IMR-90 (cell line): ENCODE measurements around the gene NFKBIE. TPM values are rescaled to one million over a fixed set of nuclear protein-coding genes. Genes with fewer than 3 reads are reported as not detected.

Experiments used
- ATAC-seq: fragments of 200-7000 bp; cut with Tn5 transposase; 2 replicates; pipeline ENCODE4 v1.9.1; 2020; ENCODE audit warnings: low read depth, mild to moderate bottlenecking, moderate library complexity
- BruUV-seq: library from RNA; stranded (reverse); fragments of 400-500 nt; replicated peaks from 2 replicates; lab custom pipeline; 2021; lab: Mats Ljungman, UMichigan
- CTCF ChIA-PET: fragments of 300-600 bp; formaldehyde crosslinking; extraction: SDS; loops from one replicate; lab custom pipeline; 2021; ENCODE audit warnings: antibody characterized with exemption; lab: Yijun Ruan, JAX
- POLR2A ChIA-PET: fragments of 300-600 bp; sonication (Branson Sonifier 250); formaldehyde crosslinking; loops from one replicate; lab custom pipeline; 2022; ENCODE audit warnings: antibody characterized with exemption; ENCODE audit not compliant: unreplicated experiment; lab: Charles Lee
- DNase-seq: peaks from one replicate; pipeline ENCODE4 v3.0.0; 2013
- H2AFZ ChIP-seq: replicated peaks from 2 replicates; pipeline ENCODE3; 2013; ENCODE audit warnings: low read length, mild to moderate bottlenecking; ENCODE audit not compliant: poor library complexity
- H2AK5ac ChIP-seq: 2 replicates; pipeline ENCODE4 v1.6.1; 2013; ENCODE audit warnings: low read depth, low read length, inconsistent platforms
- H2AK9ac ChIP-seq: replicated peaks from 2 replicates; pipeline ENCODE3; 2013; ENCODE audit warnings: mild to moderate bottlenecking, low read depth, low read length, moderate library complexity; ENCODE audit not compliant: poor library complexity
- H2BK120ac ChIP-seq: 2 replicates; pipeline ENCODE4 v1.6.1; 2013; ENCODE audit warnings: low read depth, low read length, inconsistent platforms
- H2BK15ac ChIP-seq: 3 replicates; pipeline ENCODE4 v1.6.1; 2013; ENCODE audit warnings: low read depth, low read length, inconsistent platforms
- H2BK20ac ChIP-seq: 2 replicates; pipeline ENCODE4 v1.6.1; 2013; ENCODE audit warnings: low read depth, mild to moderate bottlenecking, inconsistent platforms, low read length, moderate library complexity
- H2BK5ac ChIP-seq: 2 replicates; pipeline ENCODE4 v1.6.1; 2013; ENCODE audit warnings: mild to moderate bottlenecking, low read depth, low read length, inconsistent platforms; ENCODE audit not compliant: poor library complexity, severe bottlenecking
- H3K14ac ChIP-seq: replicated peaks from 2 replicates; pipeline ENCODE4 v1.6.1; 2013; ENCODE audit warnings: low read depth, low read length, inconsistent platforms
- H3K18ac ChIP-seq: 2 replicates; pipeline ENCODE4 v1.6.1; 2013; ENCODE audit warnings: low read depth, low read length, control low read depth
- H3K23ac ChIP-seq: 2 replicates; pipeline ENCODE4 v1.6.1; 2013; ENCODE audit warnings: low read depth, low read length, inconsistent platforms
- H3K27ac ChIP-seq: 2 replicates; pipeline ENCODE4 v1.5.1; 2013; ENCODE audit warnings: mild to moderate bottlenecking, control low read depth, low read length; ENCODE audit not compliant: insufficient read depth
- H3K27me3 ChIP-seq: 2 replicates; pipeline ENCODE4 v1.6.1; 2013; ENCODE audit warnings: low read length; ENCODE audit not compliant: control insufficient read depth, insufficient read depth
- H3K36me3 ChIP-seq: 2 replicates; pipeline ENCODE4 v1.6.1; 2013; ENCODE audit warnings: low read length, mixed read lengths; ENCODE audit not compliant: control insufficient read depth, insufficient read depth
- H3K4ac ChIP-seq: 2 replicates; pipeline ENCODE4 v1.6.1; 2013; ENCODE audit warnings: low read depth, low read length, inconsistent platforms
- H3K4me1 ChIP-seq: 2 replicates; pipeline ENCODE4 v1.6.1; 2013; ENCODE audit warnings: low read length, mixed read lengths; ENCODE audit not compliant: control insufficient read depth, insufficient read depth
- H3K4me2 ChIP-seq: 2 replicates; pipeline ENCODE4 v1.6.1; 2013; ENCODE audit warnings: low read depth, mild to moderate bottlenecking, control low read depth, low read length, moderate library complexity
- H3K4me3 ChIP-seq: 2 replicates; pipeline ENCODE4 v1.5.1; 2013; ENCODE audit warnings: low read depth, mild to moderate bottlenecking, control low read depth, low read length, moderate library complexity; ENCODE audit not compliant: insufficient read depth
- H3K56ac ChIP-seq: 2 replicates; pipeline ENCODE4 v1.6.1; 2013; ENCODE audit warnings: low read length, inconsistent platforms; ENCODE audit not compliant: insufficient read depth; ENCODE audit errors: extremely low read depth
- H3K79me1 ChIP-seq, 2 experiments: 2 replicates each; pipeline ENCODE4 v1.6.1; 2013; ENCODE audit warnings: low read length in 2 of 2, inconsistent platforms in 1 of 2, low read depth in 1 of 2
- H3K9ac ChIP-seq: 2 replicates; pipeline ENCODE4 v1.6.1; 2013; ENCODE audit warnings: low read depth, low read length, control low read depth
- H3K9me1 ChIP-seq: 2 replicates; pipeline ENCODE4 v1.6.1; 2013; ENCODE audit warnings: low read length, inconsistent platforms; ENCODE audit not compliant: insufficient read depth
- H3K9me3 ChIP-seq: 2 replicates; pipeline ENCODE4 v1.6.1; 2013; ENCODE audit warnings: low read length; ENCODE audit not compliant: control insufficient read depth, insufficient read depth
- H4K20me1 ChIP-seq: 2 replicates; pipeline ENCODE4 v1.6.1; 2013; ENCODE audit warnings: low read length, inconsistent platforms; ENCODE audit not compliant: insufficient read depth
- H4K5ac ChIP-seq: 2 replicates; pipeline ENCODE4 v1.6.1; 2013; ENCODE audit warnings: mild to moderate bottlenecking, low read depth, low read length, control low read depth
- H4K8ac ChIP-seq, 2 experiments: 2 replicates each; pipeline ENCODE4 v1.6.1; 2013; ENCODE audit warnings: low read depth in 2 of 2, low read length in 2 of 2, control low read depth in 1 of 2, inconsistent platforms in 1 of 2
- H4K91ac ChIP-seq: 2 replicates; pipeline ENCODE4 v1.6.1; 2013; ENCODE audit warnings: low read depth, low read length, inconsistent platforms; ENCODE audit not compliant: insufficient read depth
- BHLHE40 ChIP-seq: fragments of 150-350 bp; IDR thresholded peaks from 2 replicates; pipeline ENCODE4 v1.6.1; 2016; ENCODE audit warnings: mild to moderate bottlenecking, low read depth, low read length
- CEBPB ChIP-seq: IDR thresholded peaks from 2 replicates; pipeline ENCODE4 v1.6.1; 2012; ENCODE audit warnings: low read depth, low read length, improper control_type of control experiment
- CHD1 ChIP-seq: IDR thresholded peaks from 2 replicates; pipeline ENCODE4 v1.6.1; 2012; ENCODE audit warnings: low read depth, low read length, improper control_type of control experiment
- CTCF ChIP-seq: conservative IDR thresholded peaks from 2 replicates; pipeline ENCODE4 v1.5.1; 2012; ENCODE audit warnings: mild to moderate bottlenecking, low read depth, low read length, improper control_type of control experiment
- ELK1 ChIP-seq: fragments of 150-350 bp; IDR thresholded peaks from 2 replicates; pipeline ENCODE4 v1.6.1; 2016; ENCODE audit warnings: low read depth, mild to moderate bottlenecking, low read length, moderate library complexity, borderline replicate concordance
- FOS ChIP-seq: fragments of 150-350 bp; IDR thresholded peaks from 2 replicates; pipeline ENCODE4 v1.6.1; 2016; ENCODE audit warnings: low read depth, low read length
- MAFK ChIP-seq: IDR thresholded peaks from 2 replicates; pipeline ENCODE4 v1.6.1; 2012; ENCODE audit warnings: low read depth, low read length, improper control_type of control experiment
- MAZ ChIP-seq: IDR thresholded peaks from 2 replicates; pipeline ENCODE4 v1.6.1; 2012; ENCODE audit warnings: low read depth, mild to moderate bottlenecking, low read length, improper control_type of control experiment, moderate library complexity, borderline replicate concordance
- MXI1 ChIP-seq: IDR thresholded peaks from 2 replicates; pipeline ENCODE4 v1.6.1; 2012; ENCODE audit warnings: low read depth, mild to moderate bottlenecking, low read length, moderate library complexity, borderline replicate concordance
- NFE2L2 ChIP-seq: fragments of 150-350 bp; IDR thresholded peaks from 2 replicates; pipeline ENCODE4 v1.6.1; 2016; ENCODE audit warnings: low read depth, mild to moderate bottlenecking, low read length
- POLR2A ChIP-seq: IDR thresholded peaks from 2 replicates; pipeline ENCODE4 v1.6.1; 2012; ENCODE audit warnings: mild to moderate bottlenecking, low read depth, low read length
- RCOR1 ChIP-seq: IDR thresholded peaks from 2 replicates; pipeline ENCODE4 v1.6.1; 2012; ENCODE audit warnings: mild to moderate bottlenecking, low read length, improper control_type of control experiment; ENCODE audit not compliant: insufficient replicate concordance
- SMC3 ChIP-seq: fragments of 150-350 bp; IDR thresholded peaks from 2 replicates; pipeline ENCODE4 v1.6.1; 2016; ENCODE audit warnings: low read depth, mild to moderate bottlenecking, antibody characterized with exemption, low read length, moderate library complexity
- WGBS, 2 experiments: methylation state at CpG; one replicate each; pipeline versions ENCODE4 v1.1.5 to v1.1.7; 2013; ENCODE audit warnings: missing lambda C conversion rate in 2 of 2; ENCODE audit not compliant: insufficient read length in 1 of 2; ENCODE audit errors: extremely low coverage in 2 of 2; 5-methylcytosine and 5-hydroxymethylcytosine counted together
- dilution Hi-C: fragments of 300-500 bp; cut with HindIII; formaldehyde crosslinking; loops from one replicate; pipeline ENCODE4 v1.14.3; 2018; ENCODE audit warnings: low sequenced_read_pairs; ENCODE audit not compliant: unreplicated experiment
- in situ Hi-C: fragments of 300-500 bp; cut with MboI; formaldehyde crosslinking; loops from 3 replicates; pipeline ENCODE4 v1.14.3; 2019; ENCODE audit warnings: low sequenced_read_pairs, inconsistent platforms, mixed read lengths
- intact Hi-C: fragments of 100-400 bp; cut with micrococcal nuclease; formaldehyde crosslinking; loops from 2 replicates; pipeline ENCODE4 v1.10.0; 2022
- polyA plus RNA-seq, 3 experiments: library from polyadenylated mRNA; depleted of rRNA; stranded (reverse); fragments of >200 nt; gene quantifications; 2 replicates each; pipeline ENCODE4 v1.2.3, GENCODE V29; 2012; ENCODE audit warnings: low replicate concordance in 1 of 3
- total RNA-seq: library from RNA; depleted of rRNA; stranded (reverse); fragments of >200 nt; gene quantifications from 2 replicates; pipeline ENCODE4 v1.2.3, GENCODE V29; 2012
- TF ChIP-seq, protein P1 (sequence below): fragments of 150-350 bp; IDR thresholded peaks from 2 replicates; pipeline ENCODE4 v1.6.1; 2017; ENCODE audit warnings: mild to moderate bottlenecking, antibody characterized with exemption, low read length, low read depth

Gene NFKBIE
- total and polyA plus RNA-seq, 2 of the 4 experiments (the other 2 are of a cell fraction), result 7.9 to 13.0 TPM

GRCh38 chr6:44301782-44302564 is 36.6 kb upstream of the NFKBIE start:
- Histone ChIP-seq H3K27ac (no peak overlapping the region), H3K79me1 (no peaks in the 10 kb centered on the region), H3K4me1 (no peaks in the 10 kb centered on the region), H3K4me2 (no peak overlapping the region), H3K9me1 (no peaks in the 10 kb centered on the region; the same call in 1 of the 2 replicates), H3K56ac (no peak overlapping the region), H3K4ac (no peak overlapping the region), H3K4me3 (no peak overlapping the region), H3K18ac (no peak overlapping the region), H2BK15ac (no peak overlapping the region), H3K14ac (no peak overlapping the region), H3K9me3 (no peaks in the 10 kb centered on the region), H2AK9ac (no peak overlapping the region), H4K20me1 (no peaks in the 10 kb centered on the region), H3K23ac (no peak overlapping the region), H2BK5ac (no peak overlapping the region), H4K8ac (no peak overlapping the region), H2BK120ac (no peak overlapping the region), H2AK5ac (no peak overlapping the region), H3K9ac (no peak overlapping the region), H2AFZ (no peak overlapping the region), H3K36me3 (peaks cover 58% of the 10 kb centered on the region), H3K27me3 (peaks cover 8% of the 10 kb centered on the region; the same call in 1 of the 2 replicates), H4K91ac (no peak overlapping the region), H4K5ac (no peak overlapping the region), H2BK20ac (no peak overlapping the region)
- intact Hi-C loops (no loop called here), in situ Hi-C loops (no loop called here), dilution Hi-C loops (no loop called here)
- ChIA-PET POLR2A (no interaction called here), CTCF (no interaction called here)
- ATAC-seq (no peak), DNase-seq (no peak)
- TF ChIP-seq MXI1 (no peak), SMC3 (no peak), MAFK (no peak), MAZ (no peak), BHLHE40 (no peak), NFE2L2 (no peak), FOS (no peak), CEBPB (no peak), POLR2A (no peak), CTCF (no peak), CHD1 (no peak), ELK1 (no peak), RCOR1 (no peak)
- TF ChIP-seq, protein P1, sequence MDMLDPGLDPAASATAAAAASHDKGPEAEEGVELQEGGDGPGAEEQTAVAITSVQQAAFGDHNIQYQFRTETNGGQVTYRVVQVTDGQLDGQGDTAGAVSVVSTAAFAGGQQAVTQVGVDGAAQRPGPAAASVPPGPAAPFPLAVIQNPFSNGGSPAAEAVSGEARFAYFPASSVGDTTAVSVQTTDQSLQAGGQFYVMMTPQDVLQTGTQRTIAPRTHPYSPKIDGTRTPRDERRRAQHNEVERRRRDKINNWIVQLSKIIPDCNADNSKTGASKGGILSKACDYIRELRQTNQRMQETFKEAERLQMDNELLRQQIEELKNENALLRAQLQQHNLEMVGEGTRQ, result no peak
- WGBS, 2 experiments, result 100% methylated on average over 2 of the region's 14 CpGs; no CpG with 5 or more reads in 1 of the 2 experiments
- BruUV-seq, result no TSS peak
